IPS DF 6.9 (cell line): Measurements from ENCODE around the gene WASL.
"Not testable (repeated sequence)": the region's sequence is repeated elsewhere in the genome, so short reads cannot be mapped to it uniquely, and the experiment has no call there.

Experiments
- DNase-seq: peaks from one replicate; pipeline ENCODE4 v3.0.0-alpha.2; 2013; ENCODE audit warnings: low read depth, low spot score
- H3K27ac ChIP-seq: one replicate; pipeline ENCODE4 v1.5.1; 2013; ENCODE audit warnings: low read length, control low read depth
- H3K27me3 ChIP-seq: 2 replicates; pipeline ENCODE4 v1.6.1; 2013; ENCODE audit warnings: mild to moderate bottlenecking, low read length; ENCODE audit not compliant: control insufficient read depth, insufficient read depth
- H3K36me3 ChIP-seq: 2 replicates; pipeline ENCODE4 v1.6.1; 2013; ENCODE audit warnings: low read length; ENCODE audit not compliant: control insufficient read depth, insufficient read depth
- H3K4me1 ChIP-seq: 2 replicates; pipeline ENCODE4 v1.6.1; 2013; ENCODE audit warnings: low read length; ENCODE audit not compliant: control insufficient read depth, insufficient read depth
- H3K4me3 ChIP-seq: 2 replicates; pipeline ENCODE4 v1.5.1; 2013; ENCODE audit warnings: mild to moderate bottlenecking, low read length
- H3K9me3 ChIP-seq: 2 replicates; pipeline ENCODE4 v1.6.1; 2013; ENCODE audit warnings: low read length, inconsistent platforms; ENCODE audit not compliant: control insufficient read depth, insufficient read depth
- WGBS: extraction: QIAGEN DNeasy Blood & Tissue Kit; methylation state at CpG from one replicate; pipeline ENCODE4 v1.1.7; 2013; ENCODE audit warnings: mixed read lengths, missing lambda C conversion rate; ENCODE audit not compliant: insufficient read length, insufficient coverage; 5-methylcytosine and 5-hydroxymethylcytosine counted together

The WASL gene

DNA sequence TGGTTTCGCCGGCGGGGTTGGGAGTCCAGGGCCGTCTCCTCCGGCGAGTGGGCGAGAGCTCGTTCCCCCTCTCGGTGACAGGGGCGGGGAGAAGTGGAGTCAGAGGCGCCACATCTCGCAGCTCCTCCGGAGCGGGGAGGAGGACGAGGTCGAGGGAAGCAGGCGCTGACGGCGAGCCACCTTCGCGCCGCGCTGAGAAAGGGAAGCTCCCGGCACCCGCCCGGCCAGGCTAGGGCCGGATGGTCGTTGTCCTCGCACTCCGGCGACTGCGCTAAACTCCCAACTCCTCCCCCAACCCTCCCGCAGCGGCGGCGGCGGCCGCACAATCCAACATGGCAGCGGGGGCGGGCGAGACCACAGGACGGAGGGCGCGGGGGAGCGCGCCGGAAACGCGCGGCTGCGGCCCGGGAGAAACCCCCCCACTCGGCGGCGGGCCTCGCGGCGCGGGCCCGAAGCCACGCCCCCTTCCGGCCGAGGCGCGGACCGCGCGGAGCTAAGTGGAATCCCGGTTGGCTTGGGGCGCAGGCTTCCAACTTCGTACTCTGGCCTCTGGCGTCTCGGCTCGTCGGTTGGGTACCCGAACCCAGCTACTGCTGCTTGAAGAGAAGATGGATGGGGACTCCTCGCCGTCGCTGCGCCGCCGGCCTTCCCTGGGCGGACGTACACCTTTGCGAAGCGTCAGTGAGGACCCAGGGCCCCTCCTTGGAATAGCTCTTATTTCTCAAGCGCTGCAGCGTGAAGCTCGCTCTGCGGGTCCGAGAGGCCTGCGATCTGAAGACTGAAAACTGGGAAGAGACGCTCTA, at the start of gene WASL:
Gene WASL (minus strand): TSS at position 270 of the 803 bp plus-strand sequence. CDS start 269 bp downstream, at position 1.
- Histone ChIP-seq H3K27ac (no peak within 1 kb of the TSS), H3K4me3 (peak within 1 kb of the TSS; percentile 86), H3K4me1 (no peaks in the 10 kb centered on the region; the same call in 1 of the 2 replicates), H3K27me3 (no peaks in the 10 kb centered on the region), H3K9me3 (no peaks in the 10 kb centered on the region), H3K36me3 (no peaks in the 10 kb centered on the region)
- peak; percentile 81 for DNase-seq
- no CpG with 5 or more reads among the region's 93 CpGs for WGBS

DNA sequence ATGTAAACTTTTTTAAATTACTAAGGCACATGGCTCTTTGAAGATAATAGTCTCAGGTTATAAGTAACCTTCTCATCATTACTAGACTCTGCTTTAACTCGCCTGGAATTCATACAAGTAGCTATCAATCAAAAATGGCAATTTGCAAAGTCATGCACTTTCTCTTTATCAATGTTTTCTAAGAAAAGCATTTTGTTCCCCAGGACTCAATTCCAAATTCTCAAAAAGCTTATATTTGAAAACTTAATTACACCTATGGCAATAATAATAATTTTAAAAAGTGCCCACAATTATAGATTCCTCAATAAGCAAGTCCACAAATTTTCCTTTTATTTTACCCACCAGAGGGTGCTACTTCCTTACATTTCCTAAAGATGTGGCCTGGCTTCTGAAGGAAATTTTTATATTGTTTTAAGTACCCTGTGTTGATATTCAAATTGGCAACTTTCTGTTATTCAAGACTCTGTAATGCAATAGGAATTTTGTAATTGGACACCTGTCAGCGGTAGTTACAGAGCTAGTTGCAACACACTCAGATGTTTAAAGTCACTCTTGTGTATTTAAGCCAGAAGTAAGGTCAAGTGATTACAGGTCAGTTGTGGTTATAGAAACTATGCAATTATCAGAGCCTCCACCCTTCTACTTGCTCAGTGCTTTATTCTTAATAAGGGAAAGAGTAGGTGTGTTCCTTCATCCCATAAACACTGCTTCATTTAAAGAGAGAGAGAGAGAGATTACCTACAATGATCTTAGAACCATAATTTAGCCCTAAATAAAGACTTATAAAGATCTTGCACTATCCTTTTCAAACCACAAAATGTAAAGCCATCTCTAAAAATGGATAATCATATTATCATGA, 49.1 kb upstream of the WASL start:
- Histone ChIP-seq H3K4me1 (no peaks in the 10 kb centered on the region; the same call in 1 of the 2 replicates), H3K4me3 (no peak overlapping the region), H3K36me3 (no peaks in the 10 kb centered on the region), H3K27ac (no peak overlapping the region), H3K9me3 (no peaks in the 10 kb centered on the region), H3K27me3 (no peaks in the 10 kb centered on the region)
- peak; percentile 58 for DNase-seq
- no CpG with 5 or more reads among the region's 2 CpGs for WGBS

DNA sequence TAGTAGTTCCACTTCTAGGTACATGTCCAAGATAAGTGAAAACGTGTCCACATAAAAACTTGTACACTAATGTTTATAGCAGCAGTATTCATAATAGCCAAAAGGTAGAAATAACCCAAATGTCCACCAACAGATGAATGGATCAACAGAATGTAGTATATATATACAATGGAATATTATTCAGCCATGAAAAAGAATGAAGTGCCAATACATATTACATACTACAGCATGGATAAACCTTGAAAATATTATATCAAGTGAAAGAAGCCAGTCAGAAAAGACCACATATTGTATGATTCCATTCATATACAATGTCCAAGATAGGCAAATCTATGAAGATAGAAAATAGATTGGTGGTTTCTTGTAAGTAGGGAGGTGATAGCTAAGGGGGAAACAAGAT, 47.8 kb upstream of the WASL start:
- no peak overlapping the region for H3K27ac ChIP-seq
- no peaks in the 10 kb centered on the region for H3K36me3 ChIP-seq
- no peaks in the 10 kb centered on the region for H3K9me3 ChIP-seq
- H3K4me3 ChIP-seq, result no peak overlapping the region
- no peak for DNase-seq
- WGBS, result no CpG with 5 or more reads among the region's 1 CpG
- H3K27me3 ChIP-seq, result no peaks in the 10 kb centered on the region
- no peaks in the 10 kb centered on the region; the same call in 1 of the 2 replicates for H3K4me1 ChIP-seq

DNA sequence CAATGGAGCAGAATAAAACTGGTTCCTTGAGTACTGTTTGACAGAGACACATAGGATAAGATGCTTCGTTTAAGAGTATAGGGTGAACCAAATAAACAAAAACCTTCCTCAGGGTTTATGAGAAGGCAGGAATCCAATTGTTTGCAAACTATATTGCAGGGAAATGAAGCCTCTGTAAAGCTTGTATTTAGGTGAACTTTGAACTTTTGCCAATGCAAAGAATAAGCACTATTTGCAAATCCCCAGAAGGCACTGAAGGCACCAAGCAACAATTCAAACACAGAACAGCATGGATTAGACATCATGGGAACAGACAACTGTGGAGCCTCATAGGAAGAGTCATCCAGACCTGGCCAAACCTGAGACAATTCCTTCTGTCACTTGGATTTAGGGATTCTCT, 47.1 kb upstream of the WASL start:
- no peaks in the 10 kb centered on the region for H3K9me3 ChIP-seq
- WGBS, result no CpG with 5 or more reads among the region's 1 CpG
- no peak overlapping the region for H3K4me3 ChIP-seq
- no peak overlapping the region for H3K27ac ChIP-seq
- no peaks in the 10 kb centered on the region for H3K27me3 ChIP-seq
- no peak for DNase-seq
- H3K4me1 ChIP-seq, result no peaks in the 10 kb centered on the region; the same call in 1 of the 2 replicates
- H3K36me3 ChIP-seq, result no peaks in the 10 kb centered on the region

DNA sequence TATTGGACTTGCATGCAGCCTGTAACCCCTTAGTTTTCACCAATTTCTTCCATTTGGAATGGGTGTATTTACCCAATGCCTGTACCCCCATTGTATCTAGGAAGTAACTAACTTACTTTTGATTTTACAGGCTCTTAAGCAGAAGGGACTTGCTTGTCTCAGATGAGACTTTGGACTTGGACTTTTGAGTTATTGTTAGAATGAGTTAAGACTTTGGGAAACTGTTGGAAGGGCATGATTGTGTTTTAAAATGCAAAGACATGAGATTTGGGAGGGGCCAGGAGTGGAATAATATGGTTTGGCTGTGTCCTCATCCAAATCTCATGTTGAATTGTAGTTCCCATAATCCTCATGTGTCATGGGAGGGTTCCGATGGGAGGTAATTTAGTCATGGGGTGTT, 46.3 kb upstream of the WASL start:
- H3K27me3 ChIP-seq, H3K36me3 ChIP-seq, H3K4me1 ChIP-seq, H3K9me3 ChIP-seq, H3K27ac ChIP-seq, H3K4me3 ChIP-seq, DNase-seq: not testable (repeated sequence)
- WGBS, result no CpG with 5 or more reads among the region's 1 CpG

- no peak for DNase-seq
- Histone ChIP-seq H3K4me1 (no peaks in the 10 kb centered on the region), H3K27me3 (no peaks in the 10 kb centered on the region), H3K4me3 (no peak overlapping the region), H3K9me3 (no peaks in the 10 kb centered on the region), H3K27ac (no peak overlapping the region), H3K36me3 (no peaks in the 10 kb centered on the region)
- no CpG with 5 or more reads among the region's 1 CpG for WGBS
Observed at GRCh38 chr7:123792547-123792946, 43.7 kb upstream of the WASL start.

DNA sequence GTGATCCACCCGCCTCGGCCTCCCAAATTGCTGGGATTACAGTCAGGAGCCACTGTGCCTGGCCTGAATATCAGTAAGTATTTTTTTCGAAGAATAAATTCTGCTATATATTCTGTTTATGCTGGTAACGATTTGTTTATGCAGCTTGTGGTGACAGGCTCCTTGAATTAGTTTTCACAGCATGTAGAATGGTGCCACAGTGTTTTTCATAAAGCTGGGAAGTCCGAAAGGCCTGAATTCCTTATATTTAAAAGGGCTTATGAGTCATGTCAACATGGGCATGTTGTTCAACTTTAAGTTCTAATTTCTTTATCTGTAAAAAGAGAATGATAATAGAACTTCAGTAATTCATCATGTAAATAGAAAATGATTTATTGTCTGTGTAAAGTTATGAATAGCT, 42.2 kb upstream of the WASL start:
- no CpG with 5 or more reads among the region's 5 CpGs for WGBS
- Histone ChIP-seq H3K27ac (no peak overlapping the region), H3K36me3 (no peaks in the 10 kb centered on the region), H3K27me3 (no peaks in the 10 kb centered on the region), H3K9me3 (no peaks in the 10 kb centered on the region), H3K4me3 (no peak overlapping the region), H3K4me1 (peaks cover 2% of the 10 kb centered on the region; the same call in 1 of the 2 replicates)
- DNase-seq, result no peak

GRCh38 chr7:123789817-123790216, 41.0 kb upstream of the WASL start:
- H3K4me3 ChIP-seq, result no peak overlapping the region
- no CpG with 5 or more reads among the region's 3 CpGs for WGBS
- no peak overlapping the region for H3K27ac ChIP-seq
- H3K27me3 ChIP-seq, result no peaks in the 10 kb centered on the region
- H3K36me3 ChIP-seq, result no peaks in the 10 kb centered on the region
- H3K4me1 ChIP-seq, result peaks cover 2% of the 10 kb centered on the region; the same call in 1 of the 2 replicates
- no peaks in the 10 kb centered on the region for H3K9me3 ChIP-seq
- no peak for DNase-seq

DNA sequence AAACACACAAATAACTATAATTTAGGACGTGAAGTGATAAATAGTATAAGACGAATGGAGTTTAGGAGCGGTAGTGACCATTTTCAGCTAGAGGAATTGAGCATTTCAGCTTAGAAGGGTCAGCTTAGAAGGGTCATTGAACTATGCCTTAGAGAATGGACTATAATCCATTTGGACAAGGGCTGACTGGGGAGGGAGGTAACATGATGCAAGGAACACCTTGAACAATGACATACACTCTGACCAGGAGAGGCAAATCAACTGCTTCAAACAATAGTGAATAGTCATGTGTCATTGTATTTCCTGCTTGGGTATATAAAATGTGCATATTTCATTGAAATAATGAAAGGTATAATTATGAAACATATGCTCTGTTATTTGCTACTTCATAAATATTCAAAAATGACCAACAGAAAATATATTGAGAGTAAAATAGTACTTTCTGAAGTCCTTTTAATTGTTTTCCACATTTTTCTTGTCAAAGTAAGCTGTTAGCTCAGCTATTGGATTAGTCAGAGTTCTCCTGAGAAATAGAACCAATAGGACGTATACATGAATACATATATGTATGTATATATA, 40.5 kb upstream of the WASL start:
- Histone ChIP-seq H3K36me3 (no peaks in the 10 kb centered on the region), H3K27ac (no peak overlapping the region), H3K27me3 (no peaks in the 10 kb centered on the region), H3K4me3 (no peak overlapping the region), H3K9me3 (no peaks in the 10 kb centered on the region), H3K4me1 (peaks cover 2% of the 10 kb centered on the region; the same call in 1 of the 2 replicates)
- WGBS, result 100% methylated on average over 2 of the region's 4 CpGs
- no peak for DNase-seq

DNA sequence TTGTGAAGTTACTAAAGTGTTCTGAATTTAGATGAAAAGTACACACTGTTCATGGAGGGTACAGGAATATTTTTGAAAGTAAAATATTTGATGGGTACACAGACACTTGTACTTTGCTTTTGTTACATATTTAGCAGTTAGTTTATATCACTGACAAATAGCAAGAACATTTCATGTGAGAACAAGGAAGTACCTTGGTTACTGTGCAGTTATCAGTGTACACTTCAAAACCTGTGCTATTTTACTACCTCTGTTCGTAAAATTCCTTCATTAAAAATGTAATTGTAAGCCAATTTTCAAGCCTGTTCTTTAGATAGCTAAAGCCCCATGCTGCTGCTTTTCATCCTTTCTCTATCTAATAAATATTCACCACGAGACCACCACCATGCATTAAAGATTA, 39.8 kb upstream of the WASL start:
- Histone ChIP-seq H3K4me3 (no peak overlapping the region), H3K27me3 (no peaks in the 10 kb centered on the region), H3K4me1 (peaks cover 2% of the 10 kb centered on the region; the same call in 1 of the 2 replicates), H3K27ac (no peak overlapping the region), H3K36me3 (no peaks in the 10 kb centered on the region), H3K9me3 (no peaks in the 10 kb centered on the region)
- DNase-seq, result no peak
- WGBS, result no CpG with 5 or more reads among the region's 2 CpGs
